ENCODE data around the gene PFDN2.
"Not testable (repeated sequence)": the region's sequence is repeated elsewhere in the genome, so short reads cannot be mapped to it uniquely, and the experiment has no call there.

- TF ChIP-seq CTCF, POLR2A (IDR thresholded peaks at IDR 0.05): not testable (repeated sequence)
Observed at GRCh38 chr1:161063936-161064335, 53.9 kb downstream of the PFDN2 start.
